ENCODE data around the gene SLC29A4.
"Not testable (repeated sequence)": the region's sequence is repeated elsewhere in the genome, so short reads cannot be mapped to it uniquely, and the experiment has no call there.

SLC29A4 gene, protein sequence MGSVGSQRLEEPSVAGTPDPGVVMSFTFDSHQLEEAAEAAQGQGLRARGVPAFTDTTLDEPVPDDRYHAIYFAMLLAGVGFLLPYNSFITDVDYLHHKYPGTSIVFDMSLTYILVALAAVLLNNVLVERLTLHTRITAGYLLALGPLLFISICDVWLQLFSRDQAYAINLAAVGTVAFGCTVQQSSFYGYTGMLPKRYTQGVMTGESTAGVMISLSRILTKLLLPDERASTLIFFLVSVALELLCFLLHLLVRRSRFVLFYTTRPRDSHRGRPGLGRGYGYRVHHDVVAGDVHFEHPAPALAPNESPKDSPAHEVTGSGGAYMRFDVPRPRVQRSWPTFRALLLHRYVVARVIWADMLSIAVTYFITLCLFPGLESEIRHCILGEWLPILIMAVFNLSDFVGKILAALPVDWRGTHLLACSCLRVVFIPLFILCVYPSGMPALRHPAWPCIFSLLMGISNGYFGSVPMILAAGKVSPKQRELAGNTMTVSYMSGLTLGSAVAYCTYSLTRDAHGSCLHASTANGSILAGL

DNA sequence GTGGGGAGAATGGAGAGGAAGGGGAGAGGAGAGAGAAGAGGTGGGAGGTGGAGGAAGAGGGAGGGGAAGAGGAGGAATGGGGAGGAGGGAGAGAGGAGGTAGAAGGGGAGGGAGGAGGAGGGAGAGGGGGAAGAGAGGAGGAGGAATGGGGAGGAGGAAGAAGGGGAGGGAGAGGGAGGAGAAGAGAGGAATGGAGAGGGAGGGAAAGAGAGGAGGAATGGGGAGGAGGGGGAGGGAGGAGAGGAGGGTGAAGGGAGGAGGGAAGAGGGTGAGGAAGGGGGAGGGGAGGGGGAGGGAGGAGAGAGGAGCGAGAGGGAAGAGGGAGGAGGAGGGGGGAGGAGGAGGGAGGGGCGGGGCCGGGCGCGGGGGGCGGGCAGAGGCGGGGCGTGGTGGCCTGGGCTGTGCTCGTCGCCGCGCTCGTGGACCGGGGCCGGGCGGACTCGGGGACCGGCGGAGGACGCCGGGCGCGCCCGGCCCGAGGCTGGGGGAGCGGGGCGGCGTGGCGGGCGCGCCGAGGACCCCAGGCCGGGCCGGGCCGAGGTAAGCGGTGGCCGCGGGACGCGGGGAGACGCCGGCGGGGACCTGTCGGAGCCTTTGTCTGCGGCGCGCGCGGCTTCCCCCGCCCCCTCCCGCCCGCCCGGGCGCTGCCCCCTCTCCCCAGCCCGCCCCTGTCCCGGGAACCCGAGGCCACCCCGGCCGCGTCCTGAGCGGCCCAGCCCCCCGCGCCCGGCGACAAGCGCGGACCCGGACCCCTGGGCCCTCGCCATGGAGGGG is at the start of gene SLC29A4:
SLC29A4 (plus strand) TSS at position 401 of the 774 bp plus-strand sequence. CDS start 4,874 bp downstream, outside the sequence.
- no peak for DNase-seq

DNA sequence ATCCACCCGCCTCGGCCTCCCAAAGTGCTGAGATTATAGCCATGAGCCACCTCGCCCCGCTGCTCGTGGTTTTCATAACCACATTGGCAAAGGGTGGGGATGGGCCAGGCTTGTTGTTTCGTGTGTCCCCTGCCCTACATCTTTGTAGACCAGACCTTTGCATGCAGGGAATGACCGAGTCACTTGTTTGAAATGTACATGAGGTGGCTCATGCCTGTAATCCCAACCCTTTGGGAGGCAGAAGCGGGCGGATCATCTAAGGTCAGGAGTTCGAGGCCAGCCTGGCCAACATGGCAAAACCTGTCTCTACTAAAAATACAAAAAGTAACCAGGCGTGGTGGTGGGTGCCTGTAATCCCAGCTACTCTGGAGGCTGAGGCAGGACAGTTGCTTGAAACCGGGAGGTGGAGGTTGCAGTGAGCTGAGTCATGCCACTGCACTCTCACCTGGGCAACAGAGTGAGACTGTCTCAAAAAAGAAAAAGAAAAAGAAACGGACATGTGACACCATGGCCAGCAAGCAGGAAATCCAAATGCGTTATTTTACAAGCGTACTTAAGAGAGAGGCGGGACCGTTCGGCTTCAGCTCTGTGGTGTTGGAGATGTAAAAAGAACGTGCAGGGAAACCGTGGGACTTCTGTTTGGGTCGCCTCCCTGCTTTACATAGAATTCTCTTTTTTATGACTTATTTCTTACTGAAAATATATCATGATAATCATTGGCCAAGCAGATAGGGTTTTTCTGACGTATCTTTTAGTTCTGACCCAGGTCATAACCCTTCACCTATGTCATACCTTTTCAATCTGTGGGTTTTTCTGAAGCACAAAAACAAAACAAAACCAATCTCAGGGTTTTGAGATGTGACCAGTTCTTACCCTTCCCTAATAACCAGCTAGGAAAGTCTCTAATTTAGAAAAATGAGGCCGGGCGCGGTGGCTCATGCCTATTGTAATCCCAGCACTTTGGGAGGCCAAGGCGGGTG is 47.6 kb upstream of the SLC29A4 start:
- DNase-seq, result peak; percentile 50

DNA sequence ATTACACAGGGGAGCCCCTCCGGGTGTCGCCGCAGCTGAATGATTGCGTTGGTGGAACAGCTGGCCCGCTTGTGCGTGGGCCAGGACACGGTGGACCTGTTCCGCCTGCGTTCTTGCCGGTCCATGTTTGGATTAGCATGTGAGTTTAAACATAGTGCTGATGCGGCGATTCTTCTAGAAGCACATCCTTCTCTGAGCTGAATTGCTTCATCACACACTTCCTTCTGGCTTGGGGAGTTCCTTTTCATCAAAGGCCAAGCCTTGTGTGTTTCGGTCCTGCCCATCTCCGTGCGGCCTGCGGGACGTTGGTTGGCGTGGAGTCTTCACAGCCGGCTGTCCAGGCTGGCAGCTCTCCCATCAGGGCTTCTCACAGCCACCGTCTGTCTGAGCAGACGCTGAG is 45.5 kb upstream of the SLC29A4 start:
- DNase-seq, result no peak

DNA sequence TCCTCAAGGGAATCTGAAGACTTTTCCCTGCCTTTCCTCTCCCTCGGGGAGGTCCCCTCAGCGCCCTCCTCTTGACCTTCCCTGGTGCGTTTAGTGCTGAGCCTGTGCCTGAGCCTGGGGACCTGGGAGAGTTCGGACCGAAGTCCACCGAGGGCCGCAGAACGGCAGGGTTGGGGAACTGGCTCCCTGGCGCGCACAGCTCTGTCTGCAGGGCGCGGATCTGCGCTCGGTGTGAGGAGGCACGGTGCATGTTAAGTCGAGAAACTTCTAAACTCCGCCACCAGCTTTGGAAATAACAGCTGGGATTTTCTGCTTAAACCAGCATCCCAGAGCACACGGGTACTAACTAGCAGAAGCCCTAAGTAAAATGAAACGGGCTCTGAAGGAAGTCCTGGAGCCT is 44.2 kb upstream of the SLC29A4 start:
- DNase-seq, result no peak

DNA sequence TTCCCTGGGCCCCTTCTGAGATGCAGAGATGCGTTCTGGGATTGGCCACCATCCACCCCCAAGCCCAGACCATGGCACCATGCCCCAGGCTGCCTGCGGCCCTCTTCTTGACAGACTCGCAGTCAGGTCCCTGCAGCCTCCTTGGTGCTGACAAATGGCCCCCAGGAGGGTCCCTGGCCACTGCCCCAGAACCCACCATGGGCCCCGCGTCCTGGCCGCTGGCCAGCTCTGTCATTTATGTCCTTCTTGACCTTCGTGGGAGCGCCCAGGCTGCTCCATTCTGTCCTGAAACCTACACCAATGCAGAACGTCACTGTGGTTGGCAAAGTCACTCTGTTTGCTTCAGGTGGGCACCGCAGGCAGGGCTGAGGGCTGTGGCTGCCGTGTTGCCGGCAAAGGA is 39.5 kb upstream of the SLC29A4 start:
- DNase-seq, result no peak

DNA sequence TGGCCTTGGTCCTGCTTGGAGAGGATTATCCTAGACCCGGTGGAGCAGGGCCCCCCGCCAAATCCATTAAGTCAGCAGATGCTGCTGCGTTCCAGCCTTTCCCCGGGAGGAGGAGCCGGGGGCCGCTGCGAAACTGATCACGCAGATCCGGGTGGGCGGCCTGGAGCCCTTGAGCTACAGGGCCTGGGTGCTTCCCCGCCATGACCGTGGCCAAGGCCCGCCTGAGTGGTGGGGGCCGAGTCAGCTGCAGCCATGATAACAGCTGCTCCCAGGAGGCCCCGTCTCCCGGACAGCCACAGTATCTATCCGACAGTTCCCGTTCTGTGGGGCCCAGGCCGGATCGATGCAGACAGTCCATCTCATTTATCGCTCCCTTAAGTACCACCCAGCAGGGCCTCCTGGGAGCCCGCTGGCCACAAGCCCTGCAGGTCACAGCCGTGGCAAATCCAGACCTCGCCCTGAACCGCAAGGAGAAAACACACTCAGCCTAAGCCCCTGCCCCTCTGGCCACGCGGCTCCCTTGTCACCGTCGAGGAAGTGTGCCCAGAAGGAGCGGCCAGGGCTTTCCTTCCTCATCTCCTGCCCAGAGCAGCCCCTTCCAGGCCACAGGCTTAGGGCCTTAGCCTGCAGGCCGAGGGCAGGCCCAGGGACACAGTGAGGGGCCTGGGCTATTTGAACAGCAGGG is 34.4 kb upstream of the SLC29A4 start:
- DNase-seq, result no peak

DNA sequence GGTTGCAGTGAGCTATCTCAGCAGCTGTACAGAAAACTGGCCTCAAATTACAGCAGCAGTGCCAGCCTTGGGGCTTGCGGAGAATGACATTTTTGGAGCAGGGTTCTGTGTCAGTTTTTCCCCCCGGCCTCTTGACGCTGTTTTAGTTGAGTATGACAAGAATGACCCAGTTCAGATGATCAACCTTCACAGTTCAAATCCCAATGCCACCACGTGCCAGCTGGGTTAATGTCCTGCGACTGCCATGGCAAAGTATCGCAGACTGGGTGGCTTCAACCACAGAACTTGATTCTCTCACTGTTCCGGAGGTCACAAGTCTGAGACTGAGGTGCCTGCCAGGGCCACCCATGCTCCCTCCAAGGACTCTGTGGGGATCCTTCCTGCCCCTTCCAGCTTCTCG is 32.0 kb upstream of the SLC29A4 start:
- not testable (repeated sequence) for DNase-seq

DNA sequence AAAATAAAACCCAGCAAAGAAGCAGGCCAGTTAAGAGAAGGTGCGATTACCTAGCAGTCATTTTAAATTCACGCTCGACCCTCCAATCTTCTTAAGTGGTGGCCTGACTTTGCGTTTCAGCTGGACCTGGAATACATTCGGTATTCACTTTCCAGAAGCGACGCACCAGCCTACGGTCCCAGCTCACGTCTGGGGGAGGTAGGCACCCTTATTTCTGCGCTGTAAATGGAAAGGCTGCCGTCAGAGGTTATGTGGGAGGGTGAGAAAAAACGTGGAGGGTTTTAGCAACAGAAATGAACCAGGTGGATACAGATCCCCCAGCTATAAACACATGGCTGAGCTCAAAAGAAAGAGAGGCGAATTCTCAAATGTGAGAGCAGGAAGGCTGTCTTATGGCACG is 29.2 kb upstream of the SLC29A4 start:
- DNase-seq, result not testable (repeated sequence)

DNA sequence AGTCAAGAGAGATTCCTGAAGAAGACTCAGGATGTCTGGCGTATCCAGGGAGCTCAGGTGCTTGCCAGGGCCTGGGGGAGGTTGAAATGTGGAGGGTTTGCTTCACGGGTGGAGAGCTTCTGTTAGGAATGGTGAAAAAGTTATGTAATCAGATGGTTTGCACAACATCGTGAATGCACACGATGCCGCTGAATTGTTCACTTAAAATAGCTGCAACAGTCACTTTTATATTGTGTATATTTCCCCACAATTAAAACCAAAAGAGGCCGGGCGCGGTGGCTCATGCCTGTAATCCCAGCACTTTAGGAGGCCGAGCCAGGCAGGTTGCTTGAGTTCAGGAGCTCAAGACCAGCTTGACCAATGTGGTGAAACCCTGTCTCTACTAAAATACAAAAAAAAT is 28.4 kb upstream of the SLC29A4 start:
- DNase-seq, result not testable (repeated sequence)

DNA sequence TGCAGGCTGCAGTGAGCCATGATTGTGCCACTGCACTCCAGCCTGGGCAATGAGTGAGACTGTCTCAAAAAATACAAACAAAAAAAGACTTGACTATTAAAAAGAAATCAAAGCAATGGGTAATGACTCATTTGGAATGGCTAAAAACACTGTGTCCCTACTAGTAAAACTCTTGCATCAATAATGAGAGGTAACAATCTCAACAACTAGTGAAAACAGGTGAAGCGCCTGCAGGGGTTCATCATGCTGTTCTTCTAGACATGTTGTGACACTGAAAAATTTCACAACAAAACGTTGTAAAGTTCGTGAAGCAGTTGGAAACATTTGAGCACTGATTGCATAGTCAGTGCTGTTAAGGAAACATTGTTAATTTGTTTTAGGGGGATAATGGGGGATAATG is 26.9 kb upstream of the SLC29A4 start:
- DNase-seq, result no peak

DNA sequence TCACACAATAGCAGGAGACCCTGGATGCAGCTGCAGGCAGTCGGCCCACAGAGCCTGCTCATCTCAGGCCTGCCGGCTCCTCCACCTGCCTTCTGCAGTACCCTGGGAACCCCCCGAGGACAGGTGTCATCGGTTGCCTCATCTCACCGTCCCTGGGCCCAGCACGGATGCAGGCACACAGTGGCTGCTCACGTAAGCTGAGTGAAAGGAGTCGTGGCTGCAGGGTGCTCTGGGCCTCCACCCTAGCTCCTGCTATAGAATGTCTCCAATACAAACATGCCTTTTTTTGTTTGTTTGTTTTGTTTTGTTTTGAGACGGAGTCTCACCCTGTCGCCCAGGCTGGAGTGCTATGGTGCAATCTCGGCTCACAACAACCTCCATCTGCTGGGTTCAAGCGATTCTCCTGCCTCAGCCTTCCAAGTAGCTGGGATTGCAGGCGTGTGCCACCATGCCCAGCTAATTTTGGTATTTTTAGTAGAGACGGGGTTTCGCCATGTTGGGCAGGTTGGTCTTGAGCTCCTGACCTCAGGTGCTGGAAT is 22.1 kb upstream of the SLC29A4 start:
- not testable (repeated sequence) for DNase-seq

DNA sequence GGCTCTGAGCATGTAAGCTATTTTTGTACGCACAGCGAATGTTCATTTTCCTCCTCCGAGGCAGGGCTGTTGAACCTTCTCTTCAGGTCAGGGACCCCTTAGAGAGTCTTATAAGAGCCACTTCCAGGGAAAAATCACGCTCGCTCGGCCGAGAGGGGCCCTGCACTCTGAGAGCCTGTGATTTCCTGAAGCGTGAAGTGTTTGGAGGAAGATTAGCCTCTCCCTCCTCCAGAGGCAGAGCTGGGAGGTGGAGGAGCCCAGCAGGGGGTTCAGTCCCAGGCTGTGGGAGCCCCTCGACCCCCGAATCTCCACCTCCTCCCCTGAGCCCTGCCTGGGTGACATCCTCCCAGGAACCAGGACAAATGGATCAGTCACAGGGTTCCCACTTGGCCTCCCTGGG is 19.7 kb upstream of the SLC29A4 start:
- DNase-seq, result peak; percentile 41

DNA sequence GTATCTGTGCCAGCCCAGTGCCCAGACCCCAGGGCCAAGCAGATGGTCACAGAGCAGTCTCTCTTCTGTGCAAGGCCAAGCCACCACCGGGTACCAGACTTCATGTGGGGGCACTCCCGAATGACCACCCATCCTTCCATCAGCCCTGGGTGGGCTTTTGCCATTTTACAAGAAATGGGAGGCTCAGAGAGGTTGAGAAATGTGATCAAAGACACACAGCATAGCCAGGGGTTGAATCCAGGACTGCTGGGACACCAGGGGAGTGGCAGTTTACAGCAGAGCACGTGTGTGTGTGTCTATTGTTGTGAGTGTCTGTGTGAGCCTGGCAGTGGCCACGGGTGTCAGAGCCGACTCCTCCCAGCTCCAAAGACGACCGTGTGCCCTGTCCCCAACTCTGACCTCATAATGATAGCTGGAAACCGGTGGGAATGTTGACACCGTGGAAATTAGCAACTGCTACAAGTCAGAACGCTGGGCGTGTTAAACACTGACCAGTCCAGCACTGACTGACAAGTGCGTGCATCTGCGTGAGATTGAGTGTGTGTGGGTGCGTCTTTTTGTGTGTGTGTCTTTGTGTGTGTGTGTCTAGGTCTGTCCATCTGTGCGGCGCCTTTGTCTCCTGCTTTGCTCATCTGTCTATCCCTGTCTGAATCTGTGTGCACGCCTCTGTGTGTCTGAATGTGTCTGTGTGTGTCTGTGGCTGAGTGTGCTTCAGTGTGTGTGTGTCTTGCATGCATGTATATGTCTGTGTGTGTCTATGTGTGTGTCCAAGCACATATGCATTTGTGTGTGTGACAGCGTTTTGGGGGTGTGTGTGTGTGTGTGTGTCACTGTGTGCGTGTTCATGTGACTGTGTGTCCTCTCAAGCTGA is 17.2 kb upstream of the SLC29A4 start:
- no peak for DNase-seq

DNA sequence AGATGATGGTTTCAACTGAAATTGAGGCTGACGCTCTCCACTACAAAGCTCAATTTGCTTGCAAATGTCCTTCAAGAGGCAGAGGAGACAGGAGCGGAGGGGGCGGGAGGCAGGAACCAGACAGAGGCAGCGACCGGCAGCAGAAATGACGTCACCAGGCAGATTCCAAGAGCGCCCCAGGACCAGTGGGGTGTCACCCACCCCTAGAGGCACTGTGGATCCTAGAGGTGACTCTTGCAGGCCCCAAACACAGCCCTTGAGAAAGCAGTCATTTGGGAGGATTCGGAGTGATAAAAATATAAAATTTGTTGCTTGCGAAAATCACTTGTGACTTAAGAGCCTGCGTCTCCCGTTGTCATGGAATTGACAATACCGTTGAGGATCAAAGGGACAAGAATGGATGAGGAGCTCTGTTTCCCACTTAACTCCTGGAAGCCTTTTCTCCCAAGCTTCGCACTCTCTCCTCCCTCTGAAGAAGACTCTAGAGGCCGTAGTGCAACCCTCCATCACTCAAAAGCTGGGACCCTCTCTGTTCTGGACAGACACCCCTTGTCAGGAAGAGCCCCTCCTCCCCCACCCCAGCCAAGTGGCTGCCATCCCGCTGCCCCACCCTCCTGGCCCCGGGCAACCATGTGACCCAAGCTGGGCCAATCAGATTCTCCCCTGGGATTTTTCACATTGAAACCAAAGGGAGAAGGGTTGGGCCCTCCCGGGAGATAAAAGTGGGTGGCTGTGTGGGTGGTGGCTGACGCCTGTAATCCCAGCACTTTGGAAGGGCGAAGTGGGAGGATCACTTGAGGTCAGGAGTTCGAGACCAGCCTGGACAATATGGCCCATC is 16.3 kb upstream of the SLC29A4 start:
- no peak for DNase-seq

DNA sequence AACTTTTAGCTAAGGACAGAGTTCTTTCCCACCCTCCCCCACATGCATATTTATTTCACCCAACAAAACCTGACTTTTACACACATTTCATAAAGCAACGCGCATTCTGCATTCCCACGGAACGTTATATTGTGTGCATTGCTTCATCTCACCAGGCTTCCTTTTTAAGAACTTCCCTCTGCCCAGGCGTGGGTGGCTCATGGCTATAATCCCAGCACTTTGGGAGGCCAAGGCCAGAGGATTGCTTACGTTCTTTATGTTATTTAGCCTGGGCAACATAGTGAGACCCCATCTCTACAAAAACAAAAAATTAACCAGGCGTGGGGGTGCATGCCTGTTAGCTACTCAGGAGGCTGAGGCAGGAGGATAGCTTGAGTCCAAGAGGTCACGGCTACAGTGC is 14.9 kb upstream of the SLC29A4 start:
- not testable (repeated sequence) for DNase-seq

DNA sequence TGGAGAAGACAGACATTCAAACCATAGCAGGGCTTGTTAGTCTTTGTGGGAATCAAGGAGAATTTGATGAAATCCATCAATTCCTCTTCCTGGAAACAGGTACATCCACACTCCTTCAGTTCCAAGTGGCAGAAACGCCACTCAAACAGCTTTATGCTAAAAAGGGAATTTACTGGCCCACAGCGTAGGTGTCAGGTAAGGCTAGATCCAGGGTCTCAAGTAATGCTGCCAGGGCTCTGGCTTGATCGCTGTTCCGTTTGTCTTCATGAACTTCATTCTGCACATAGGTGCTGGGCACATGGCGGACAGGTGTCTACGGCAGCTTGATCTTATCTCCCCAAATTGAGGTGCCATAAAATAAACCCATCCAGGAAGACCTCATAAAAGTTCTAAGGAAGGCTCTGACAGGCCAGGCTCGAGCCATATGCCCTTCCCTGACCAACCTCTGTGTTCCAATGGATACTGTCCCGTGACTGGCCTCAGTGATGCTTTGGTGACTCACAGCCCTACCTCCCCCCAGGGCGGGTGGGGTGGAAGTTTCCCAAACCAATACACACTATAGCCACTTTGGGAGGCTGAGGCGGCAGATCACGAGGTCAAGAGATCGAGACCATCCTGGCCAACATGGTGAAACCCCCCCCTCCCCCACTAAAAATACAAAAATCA is 12.6 kb upstream of the SLC29A4 start:
- DNase-seq, result not testable (repeated sequence)

DNA sequence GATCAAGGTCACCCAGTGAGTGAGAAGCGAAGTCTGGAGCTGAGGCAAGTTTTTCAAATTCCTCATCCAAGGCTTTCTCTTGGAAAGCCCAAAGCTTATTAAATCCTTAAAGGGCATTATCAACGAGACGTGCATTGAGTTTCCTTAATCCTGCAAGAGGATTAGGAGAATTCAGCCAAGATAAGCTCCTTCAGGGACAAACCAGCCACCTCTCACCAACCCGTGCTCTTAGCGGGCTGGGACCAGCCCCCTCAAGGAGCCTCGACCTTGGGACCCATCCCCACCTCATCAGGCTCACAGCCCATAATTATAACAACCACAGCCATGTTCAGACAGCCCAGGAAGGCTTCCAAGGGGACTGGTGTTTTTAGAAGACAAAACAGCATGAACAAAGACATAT is 12.0 kb upstream of the SLC29A4 start:
- DNase-seq, result no peak

DNA sequence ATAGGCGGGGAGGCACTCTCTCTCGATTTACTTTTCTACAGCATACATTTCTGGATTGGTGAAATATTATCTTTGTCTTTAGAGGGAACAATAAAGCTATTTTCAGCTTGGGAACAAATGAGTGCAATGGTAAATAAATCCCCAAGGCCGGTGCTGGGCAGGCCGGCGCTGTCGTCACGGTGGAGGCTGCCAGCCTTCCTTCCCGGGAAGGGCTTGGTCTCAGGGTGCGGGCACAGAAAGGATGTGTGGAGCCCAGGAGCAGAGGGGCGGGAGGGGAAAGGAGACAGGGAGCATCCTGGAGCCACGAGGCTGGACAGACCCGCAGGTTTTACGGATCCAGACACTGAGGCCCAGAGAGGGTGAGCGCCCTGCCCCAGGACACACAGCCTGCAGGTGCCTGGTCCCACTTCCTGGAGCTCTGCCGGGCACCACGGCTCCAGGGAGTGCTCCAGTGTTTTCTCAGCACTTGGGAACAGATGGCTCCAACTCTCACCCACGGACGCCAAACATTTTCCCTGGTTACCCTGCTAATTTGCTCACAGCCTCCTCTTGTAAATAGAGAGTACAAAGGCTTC is 8.8 kb upstream of the SLC29A4 start:
- not testable (repeated sequence) for DNase-seq

DNA sequence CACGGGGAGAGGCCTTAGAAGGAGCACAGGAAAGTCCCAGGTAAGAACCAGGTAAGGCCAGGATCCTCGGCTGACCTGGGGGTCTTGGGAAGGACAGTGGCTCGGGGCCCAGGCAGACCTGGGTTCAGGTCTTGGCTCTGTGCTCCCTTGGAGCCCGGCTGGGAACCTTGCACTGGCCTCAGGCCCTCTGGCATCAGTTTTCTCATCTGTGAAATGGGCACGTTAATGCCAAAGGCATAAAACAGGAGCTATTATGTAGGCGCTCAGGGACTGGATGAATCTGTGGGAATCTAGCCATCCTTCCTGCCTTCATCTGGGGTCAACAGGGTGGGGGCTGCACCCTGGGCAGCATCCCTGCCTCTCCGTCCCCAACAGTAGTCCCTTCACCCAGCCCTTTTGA is 8.3 kb upstream of the SLC29A4 start:
- DNase-seq, result no peak
